Caco-2 (cell line): ENCODE data around the gene SDK2. TPM values are rescaled to one million over a fixed set of nuclear protein-coding genes. Genes with fewer than 3 reads are reported as not detected.

Source experiments
- BruUV-seq: library from RNA; stranded (reverse); fragments of 400-500 nt; replicated peaks from 2 replicates; lab custom pipeline; 2021; lab: Mats Ljungman, UMichigan
- CTCF ChIA-PET: fragments of 300-600 bp; sonication (Branson Sonifier 250); formaldehyde crosslinking; loops from one replicate; lab custom pipeline; 2022; ENCODE audit warnings: antibody characterized with exemption; lab: Charles Lee
- POLR2A ChIA-PET: fragments of 300-600 bp; sonication (Branson Sonifier 250); formaldehyde crosslinking; loops from one replicate; lab custom pipeline; 2022; ENCODE audit warnings: antibody characterized with exemption; lab: Charles Lee
- DNase-seq, 2 experiments: peaks; one replicate each; pipeline versions ENCODE4 v3.0.0 to v3.0.0-alpha.2; 2020 to 2022
- H3K27me3 ChIP-seq: replicated peaks from 2 replicates; pipeline ENCODE4 v1.6.0; 2011; ENCODE audit warnings: low read length; ENCODE audit not compliant: control insufficient read depth, insufficient read depth
- H3K36me3 ChIP-seq: 2 replicates; pipeline ENCODE4 v1.5.1; 2011; ENCODE audit warnings: low read length; ENCODE audit not compliant: control insufficient read depth, insufficient read depth
- H3K4me1 ChIP-seq: fragments of 250-450 bp; sonication (Bioruptor Pico); 2 replicates; pipeline ENCODE4 v1.5.1; 2020; ENCODE audit warnings: mild to moderate bottlenecking
- H3K4me3 ChIP-seq: 2 replicates; pipeline ENCODE4 v1.5.1; 2011; ENCODE audit warnings: low read depth, mild to moderate bottlenecking, control low read depth, low read length
- H3K9me3 ChIP-seq: fragments of 250-450 bp; sonication (Bioruptor Pico); 2 replicates; pipeline ENCODE4 v1.5.1; 2020; ENCODE audit warnings: mild to moderate bottlenecking, moderate library complexity
- H3K27ac Mint-ChIP-seq: one replicate; pipeline ENCODE4 v1.8.0; 2022; ENCODE audit warnings: mixed read lengths; ENCODE audit not compliant: unreplicated experiment
- H3K27me3 Mint-ChIP-seq: one replicate; pipeline ENCODE4 v1.8.0; 2022; ENCODE audit warnings: mixed read lengths; ENCODE audit not compliant: insufficient read depth, unreplicated experiment
- H3K36me3 Mint-ChIP-seq: one replicate; pipeline ENCODE4 v1.8.0; 2022; ENCODE audit warnings: mild to moderate bottlenecking, mixed read lengths; ENCODE audit not compliant: insufficient read depth, unreplicated experiment
- H3K4me1 Mint-ChIP-seq: one replicate; pipeline ENCODE4 v1.8.0; 2022; ENCODE audit warnings: low read depth, mixed read lengths; ENCODE audit not compliant: unreplicated experiment
- H3K4me3 Mint-ChIP-seq: one replicate; pipeline ENCODE4 v1.8.0; 2022; ENCODE audit warnings: mild to moderate bottlenecking, moderate library complexity, mixed read lengths; ENCODE audit not compliant: unreplicated experiment
- H3K9me3 Mint-ChIP-seq: one replicate; pipeline ENCODE4 v1.8.0; 2022; ENCODE audit warnings: mixed read lengths; ENCODE audit not compliant: unreplicated experiment
- intact Hi-C: fragments of 100-400 bp; cut with micrococcal nuclease; formaldehyde crosslinking; loops from one replicate; pipeline ENCODE4 v1.10.0; 2022; ENCODE audit not compliant: unreplicated experiment
- total RNA-seq: library from RNA; stranded (reverse); gene quantifications from 2 replicates; pipeline ENCODE4 v1.2.3, GENCODE V29; 2022
- TF ChIP-seq, protein P1 (sequence below), 2 experiments: fragments of 200-600 bp in 1 of 2; IDR thresholded peaks; 1 replicate in 1 of 2; 2 replicates in 1 of 2; pipeline versions ENCODE4 v1.5.1 to v1.8.0; 2011 to 2022; ENCODE audit warnings: antibody characterized with exemption in 1 of 2, control low read depth in 1 of 2, inconsistent platforms in 1 of 2, low read depth in 1 of 2, low read length in 1 of 2, mild to moderate bottlenecking in 1 of 2, moderate library complexity in 1 of 2; ENCODE audit not compliant: insufficient read depth in 1 of 2, severe bottlenecking in 1 of 2, unreplicated experiment in 1 of 2

SDK2 gene
- total RNA-seq, 1 experiment from 2014 or later: 0.09 TPM

DNA sequence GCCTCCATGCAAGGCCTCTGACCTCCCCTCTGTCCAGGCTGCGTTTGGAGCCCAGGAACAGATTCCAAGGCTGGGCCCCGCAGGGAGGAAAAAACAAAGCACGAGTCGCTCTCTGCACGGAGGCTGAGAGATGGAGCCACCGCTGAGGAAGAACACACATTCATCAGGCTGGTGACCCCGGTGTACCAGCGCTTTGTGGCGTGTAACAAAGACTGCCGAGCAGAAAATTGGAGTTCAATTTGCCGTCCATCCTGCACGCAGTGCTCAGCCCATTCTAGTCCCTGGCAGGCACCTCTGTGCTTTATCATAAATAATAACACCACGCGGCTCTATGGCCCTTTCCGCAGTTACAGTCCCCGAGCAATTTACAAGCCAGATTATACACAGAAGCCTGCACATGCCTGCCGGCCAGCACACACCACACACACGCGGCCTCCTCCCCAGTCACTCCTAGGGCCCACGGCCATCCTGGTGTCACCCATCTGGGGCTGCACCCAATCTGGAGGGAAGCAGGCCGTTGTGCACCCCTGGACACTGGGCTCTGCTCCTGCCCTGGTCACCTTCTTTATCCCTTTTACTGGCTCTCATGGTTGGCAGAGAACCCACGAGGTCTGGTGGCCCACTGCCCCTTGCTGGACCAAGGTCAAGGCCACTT lies 124.4 kb downstream of the SDK2 start:
- no peaks in the 10 kb centered on the region for H3K9me3 ChIP-seq
- no peak overlapping the region for H3K4me3 ChIP-seq
- no peaks in the 10 kb centered on the region for H3K4me1 ChIP-seq
- no peaks in the 10 kb centered on the region for H3K36me3 ChIP-seq
- Mint-ChIP-seq H3K4me3 (no peak overlapping the region), H3K4me1 (no peaks in the 10 kb centered on the region), H3K27me3 (peaks cover 32% of the 10 kb centered on the region), H3K27ac (no peak overlapping the region), H3K36me3 (no peaks in the 10 kb centered on the region), H3K9me3 (no peaks in the 10 kb centered on the region)
- intact Hi-C loops: no loop called here
- peaks cover 3% of the 10 kb centered on the region for H3K27me3 ChIP-seq
- POLR2A ChIA-PET: no interaction called here
- no peak for DNase-seq
- TF ChIP-seq, protein P1, sequence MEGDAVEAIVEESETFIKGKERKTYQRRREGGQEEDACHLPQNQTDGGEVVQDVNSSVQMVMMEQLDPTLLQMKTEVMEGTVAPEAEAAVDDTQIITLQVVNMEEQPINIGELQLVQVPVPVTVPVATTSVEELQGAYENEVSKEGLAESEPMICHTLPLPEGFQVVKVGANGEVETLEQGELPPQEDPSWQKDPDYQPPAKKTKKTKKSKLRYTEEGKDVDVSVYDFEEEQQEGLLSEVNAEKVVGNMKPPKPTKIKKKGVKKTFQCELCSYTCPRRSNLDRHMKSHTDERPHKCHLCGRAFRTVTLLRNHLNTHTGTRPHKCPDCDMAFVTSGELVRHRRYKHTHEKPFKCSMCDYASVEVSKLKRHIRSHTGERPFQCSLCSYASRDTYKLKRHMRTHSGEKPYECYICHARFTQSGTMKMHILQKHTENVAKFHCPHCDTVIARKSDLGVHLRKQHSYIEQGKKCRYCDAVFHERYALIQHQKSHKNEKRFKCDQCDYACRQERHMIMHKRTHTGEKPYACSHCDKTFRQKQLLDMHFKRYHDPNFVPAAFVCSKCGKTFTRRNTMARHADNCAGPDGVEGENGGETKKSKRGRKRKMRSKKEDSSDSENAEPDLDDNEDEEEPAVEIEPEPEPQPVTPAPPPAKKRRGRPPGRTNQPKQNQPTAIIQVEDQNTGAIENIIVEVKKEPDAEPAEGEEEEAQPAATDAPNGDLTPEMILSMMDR (IDR thresholded peaks at IDR 0.05; ENCODE audit: insufficient read depth in 1 of 2, low read depth in 1 of 2, low read length in 1 of 2, severe bottlenecking in 1 of 2, unreplicated experiment in 1 of 2): no peak
- CTCF ChIA-PET: no interaction called here
- BruUV-seq: no TSS peak

- BruUV-seq: no TSS peak
- H3K4me1 Mint-ChIP-seq: no peaks in the 10 kb centered on the region
- H3K36me3 Mint-ChIP-seq: no peaks in the 10 kb centered on the region
- H3K9me3 Mint-ChIP-seq: no peaks in the 10 kb centered on the region
- intact Hi-C loops: no loop called here
- Histone ChIP-seq H3K4me1 (no peaks in the 10 kb centered on the region), H3K4me3 (no peak overlapping the region), H3K9me3 (no peaks in the 10 kb centered on the region), H3K36me3 (no peaks in the 10 kb centered on the region), H3K27me3 (peaks cover 4% of the 10 kb centered on the region)
- no peak overlapping the region for H3K27ac Mint-ChIP-seq
- TF ChIP-seq, protein P1 (IDR thresholded peaks at IDR 0.05; ENCODE audit: insufficient read depth in 1 of 2, low read depth in 1 of 2, low read length in 1 of 2, severe bottlenecking in 1 of 2, unreplicated experiment in 1 of 2): no peak
- peaks cover 33% of the 10 kb centered on the region for H3K27me3 Mint-ChIP-seq
- no peak overlapping the region for H3K4me3 Mint-ChIP-seq
- no peak for DNase-seq
- ChIA-PET POLR2A (no interaction called here), CTCF (no interaction called here)
Observed at GRCh38 chr17:73519011-73519410, 125.2 kb downstream of the SDK2 start.

- Mint-ChIP-seq H3K27ac (no peak overlapping the region), H3K36me3 (no peaks in the 10 kb centered on the region), H3K9me3 (no peaks in the 10 kb centered on the region), H3K4me3 (no peak overlapping the region), H3K27me3 (peaks cover 32% of the 10 kb centered on the region), H3K4me1 (no peaks in the 10 kb centered on the region)
- H3K4me3 ChIP-seq: no peak overlapping the region
- peaks cover 5% of the 10 kb centered on the region for H3K27me3 ChIP-seq
- H3K36me3 ChIP-seq: no peaks in the 10 kb centered on the region
- TF ChIP-seq, protein P1 (IDR thresholded peaks at IDR 0.05; ENCODE audit: insufficient read depth in 1 of 2, low read depth in 1 of 2, low read length in 1 of 2, severe bottlenecking in 1 of 2, unreplicated experiment in 1 of 2): no peak
- no peak for DNase-seq
- no peaks in the 10 kb centered on the region for H3K4me1 ChIP-seq
- CTCF ChIA-PET: no interaction called here
- intact Hi-C loops: no loop called here
- no peaks in the 10 kb centered on the region for H3K9me3 ChIP-seq
- POLR2A ChIA-PET: no interaction called here
- no TSS peak for BruUV-seq
Observed at GRCh38 chr17:73516431-73516830, 127.8 kb downstream of the SDK2 start.
